ENCODE measurements around the gene LRRC41.

GRCh38 chr1:46345281-46345680, 41.9 kb upstream of the LRRC41 start:
- TF ChIP-seq CTCF (IDR thresholded peaks at IDR 0.05): no peak
- TF ChIP-seq POLR2A (IDR thresholded peaks at IDR 0.05): no peak

Measured in uterus (tissue), 2 donors.